ENCODE data around the gene NRIP1.

GRCh38 chr21:15037095-15037899, 27.5 kb downstream of the NRIP1 start:
- TF ChIP-seq CTCF (CRISPR knock-in tag; IDR thresholded peaks at IDR 0.05) (no peak), RAD51 (IDR thresholded peaks at IDR 0.05; ENCODE audit: borderline replicate concordance) (no peak), CHCHD3 (CRISPR knock-in tag; IDR thresholded peaks at IDR 0.05) (no peak), ZNF20 (CRISPR knock-in tag; IDR thresholded peaks at IDR 0.05) (no peak), REXO4 (CRISPR knock-in tag; IDR thresholded peaks at IDR 0.05; ENCODE audit: borderline replicate concordance) (no peak), NFIC (IDR thresholded peaks at IDR 0.05; ENCODE audit: low read length) (no peak), NFKB2 (CRISPR knock-in tag; IDR thresholded peaks at IDR 0.05; ENCODE audit: borderline replicate concordance) (no peak), SMARCE1 (IDR thresholded peaks at IDR 0.05; ENCODE audit: borderline replicate concordance) (no peak), POLR2A (IDR thresholded peaks at IDR 0.05; ENCODE audit: insufficient read depth in 1 of 2, low read depth in 2 of 2, low read length in 2 of 2) (no peak), KDM5A (IDR thresholded peaks at IDR 0.05; ENCODE audit: borderline replicate concordance, low read length) (no peak), ZNF24 (IDR thresholded peaks at IDR 0.05) (no peak), THAP9 (CRISPR knock-in tag; IDR thresholded peaks at IDR 0.05; ENCODE audit: borderline replicate concordance) (no peak), JUND (CRISPR knock-in tag; IDR thresholded peaks at IDR 0.05) (no peak), REST (IDR thresholded peaks at IDR 0.05; ENCODE audit: borderline replicate concordance in 1 of 2, low read depth in 1 of 2, low read length in 2 of 2) (no peak)

Measured in HepG2 (cell line).